Fibroblast of the aortic adventitia (primary cell): ENCODE data around the gene OPTN. TPM values are rescaled to one million over a fixed set of nuclear protein-coding genes. Genes with fewer than 3 reads are reported as not detected.
A peak's percentile ranks its signal among the peaks of the same experiment; 100 is the strongest.
"Not testable (repeated sequence)": the region's sequence is repeated elsewhere in the genome, so short reads cannot be mapped to it uniquely, and the experiment has no call there.

ENCODE experiments used
- DNase-seq: peaks from one replicate; pipeline ENCODE4 v3.0.0-alpha.2; 2010; ENCODE audit warnings: low read depth
- H3K4me3 ChIP-seq: 2 replicates; pipeline ENCODE4 v1.5.1; 2011; ENCODE audit warnings: low read depth, mild to moderate bottlenecking, control low read depth, low read length, moderate library complexity
- CTCF ChIP-seq: IDR thresholded peaks from 2 replicates; pipeline ENCODE4 v1.5.1; 2011; ENCODE audit warnings: mild to moderate bottlenecking, low read length, control low read depth, inconsistent platforms; ENCODE audit not compliant: insufficient read depth
- total RNA-seq: library from RNA; depleted of rRNA; stranded (reverse); fragments of >200 nt; gene quantifications from 2 replicates; pipeline ENCODE4 v1.2.3, GENCODE V29; 2012; ENCODE audit warnings: low replicate concordance

OPTN gene
- 107 and 157 TPM in 2 replicates for total RNA-seq

- peak; percentile 80 for TF ChIP-seq CTCF
- H3K4me3 ChIP-seq: peak within 1 kb of the TSS; percentile 90
- DNase-seq: peak; percentile 85
These were observed at the start of gene OPTN for GRCh38 chr10:13099666-13100348. Gene OPTN, plus strand, starts transcription at chr10:13100163. Its CDS starts 8,960 bp downstream, at chr10:13109123.

- no peak for DNase-seq
- no peak for TF ChIP-seq CTCF
- H3K4me3 ChIP-seq: no peak overlapping the region
These were observed 48.8 kb upstream of the OPTN start for GRCh38 chr10:13051126-13051694.

- not testable (repeated sequence) for DNase-seq
These were observed 46.8 kb upstream of the OPTN start for GRCh38 chr10:13053208-13053607.

GRCh38 chr10:13053794-13054462 lies 46.0 kb upstream of the OPTN start:
- no peak for DNase-seq
- H3K4me3 ChIP-seq: no peak overlapping the region
- TF ChIP-seq CTCF: no peak

More at GRCh38 chr10:13053208-13053607, 46.8 kb upstream of the OPTN start:
- not testable (repeated sequence) for H3K4me3 ChIP-seq

GRCh38 chr10:13054844-13055243 lies 45.1 kb upstream of the OPTN start:
- TF ChIP-seq CTCF: no peak
- no peak overlapping the region for H3K4me3 ChIP-seq
- no peak for DNase-seq

- H3K4me3 ChIP-seq: no peak overlapping the region
- DNase-seq: peak; percentile 35
- TF ChIP-seq CTCF: peak; percentile 54
These were observed 43.4 kb upstream of the OPTN start for GRCh38 chr10:13056456-13057077.

- TF ChIP-seq CTCF: no peak
- H3K4me3 ChIP-seq: no peak overlapping the region
- DNase-seq: no peak
These were observed 37.2 kb upstream of the OPTN start for GRCh38 chr10:13062803-13063202.
